Activated CD4-positive, CD25-positive, alpha-beta regulatory T cell treated with anti-CD3 and anti-CD28 coated beads, Interleukin-2, amount 50 U/mL, for 16 hours (primary cell): ENCODE measurements around the gene HS1BP3.

Source experiments
- DNase-seq: peaks from one replicate; pipeline ENCODE4 v3.0.0-alpha.2; 2020; ENCODE audit warnings: low read depth, low spot score

The HS1BP3 gene

DNA sequence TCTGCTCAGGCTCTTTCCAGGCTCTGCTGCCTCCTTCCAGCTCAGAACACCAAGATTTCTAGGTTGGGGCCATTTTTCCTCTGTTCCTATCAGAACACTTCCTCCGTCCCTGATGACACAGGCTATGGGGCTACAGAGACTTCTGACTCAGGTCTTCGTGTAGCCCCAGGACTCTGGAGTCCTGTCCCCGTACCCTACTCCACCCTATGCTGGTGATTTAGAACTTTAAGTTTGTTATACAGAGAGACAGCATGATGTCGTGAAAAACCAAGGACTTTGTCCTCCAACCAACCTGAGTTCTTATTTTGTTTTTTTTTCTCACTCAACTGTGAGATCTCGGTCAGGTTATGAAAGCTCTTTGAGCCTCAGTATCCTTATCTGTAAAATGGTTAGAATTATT is 78.7 kb downstream of the HS1BP3 start:
- DNase-seq = no peak

DNA sequence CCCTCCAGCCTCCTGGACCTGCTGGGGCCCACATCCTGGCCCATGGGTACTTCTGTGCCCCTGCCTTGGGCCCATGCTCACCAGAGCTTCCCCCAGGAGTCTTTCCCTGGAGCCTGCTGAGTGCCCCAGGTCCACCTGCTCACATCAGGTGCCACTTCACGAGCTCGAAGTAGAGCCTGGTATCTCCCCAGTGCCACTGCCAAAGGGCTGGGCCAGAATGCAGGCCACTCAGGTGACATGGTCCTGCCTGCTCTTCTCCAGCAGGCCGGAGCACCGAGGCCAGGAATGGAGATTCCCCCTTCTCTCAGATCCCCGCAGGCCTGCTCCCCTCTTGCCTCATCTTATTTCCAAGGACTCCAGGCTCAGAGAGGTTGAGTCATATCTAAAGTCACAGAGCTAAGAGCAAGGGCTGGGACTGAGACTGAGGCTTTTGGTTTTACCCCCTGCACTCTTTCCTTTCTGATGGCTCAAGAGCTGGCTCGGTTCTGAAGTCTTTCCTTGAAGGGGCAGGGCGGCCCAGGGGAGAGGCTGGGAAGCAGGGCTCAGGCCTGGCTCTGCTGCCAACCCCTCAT is 79.2 kb downstream of the HS1BP3 start:
- no peak for DNase-seq

DNA sequence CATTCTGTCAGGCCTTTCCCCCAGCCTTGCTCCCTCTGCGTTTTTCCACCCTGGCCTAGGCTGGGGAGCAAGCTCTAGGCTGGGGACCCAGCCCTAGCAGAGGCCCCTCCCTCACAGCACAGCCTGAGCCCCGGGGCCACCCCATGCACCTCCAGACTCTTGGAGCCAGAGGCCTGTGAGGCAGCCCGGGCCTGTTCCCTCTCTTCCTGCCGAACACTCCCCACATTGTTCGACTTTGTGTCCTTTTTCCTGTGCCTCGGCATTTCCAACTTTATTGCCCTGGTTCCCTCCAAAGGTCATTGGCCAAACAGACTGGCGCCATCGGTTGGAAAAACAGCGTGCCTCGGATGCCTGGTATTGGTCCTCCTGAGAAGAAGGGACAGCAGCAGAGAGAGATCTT is 79.7 kb downstream of the HS1BP3 start:
- no peak for DNase-seq

DNA sequence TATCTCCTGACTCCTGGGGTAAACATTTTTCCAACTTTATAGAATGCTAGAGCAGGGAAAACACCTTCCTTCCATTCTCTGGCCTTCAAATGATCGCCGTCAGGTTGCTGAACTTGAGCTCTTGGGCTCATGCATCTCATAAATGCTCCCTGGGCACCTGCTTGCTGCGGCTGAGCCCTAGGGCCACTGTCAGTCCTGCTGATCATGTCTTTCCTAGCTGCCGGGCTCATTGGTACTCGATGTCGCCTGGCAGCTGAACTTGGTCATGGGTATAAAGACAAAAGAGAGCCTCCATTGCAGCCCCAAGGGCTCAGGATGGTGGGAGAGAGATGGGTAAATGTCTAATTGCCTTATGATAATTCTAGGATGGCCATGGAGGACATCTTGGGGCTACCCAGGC is 80.6 kb downstream of the HS1BP3 start:
- no peak for DNase-seq

DNA sequence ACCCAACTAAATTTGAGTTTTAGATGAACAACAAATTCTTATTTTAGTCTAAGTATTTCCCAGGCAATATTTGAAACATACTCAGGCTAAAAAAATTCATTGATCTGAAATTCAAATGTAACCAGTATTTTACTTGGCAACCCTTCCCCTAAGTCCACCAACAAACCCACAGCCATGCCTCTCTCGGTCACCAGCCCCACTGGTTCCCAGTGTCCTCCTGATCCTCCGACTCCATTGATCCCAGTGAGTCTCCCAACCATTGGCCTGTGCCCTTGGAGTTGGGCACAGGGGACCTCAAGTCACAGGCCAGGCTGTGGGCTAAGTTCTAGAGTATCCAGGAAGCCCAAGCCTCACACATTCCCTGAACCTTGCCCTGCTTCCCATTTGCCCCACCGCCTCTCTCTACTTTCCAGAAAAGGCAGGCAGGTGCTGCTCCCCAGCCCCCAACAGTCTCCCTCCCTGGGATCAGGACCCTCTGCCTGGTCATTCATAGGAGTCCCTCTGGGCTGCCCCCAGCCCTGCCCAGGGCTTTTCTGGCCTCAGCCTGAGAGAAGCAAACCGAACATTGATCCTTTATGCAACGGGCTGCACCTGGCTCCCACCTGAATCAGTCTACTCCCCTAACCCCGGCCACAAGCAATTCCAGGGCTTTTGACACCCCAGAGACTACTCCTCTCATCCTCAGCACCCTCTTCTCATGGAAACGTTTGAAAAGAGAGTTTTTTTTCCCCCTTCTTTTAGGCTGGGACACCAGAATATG is 81.3 kb downstream of the HS1BP3 start:
- DNase-seq = no peak

DNA sequence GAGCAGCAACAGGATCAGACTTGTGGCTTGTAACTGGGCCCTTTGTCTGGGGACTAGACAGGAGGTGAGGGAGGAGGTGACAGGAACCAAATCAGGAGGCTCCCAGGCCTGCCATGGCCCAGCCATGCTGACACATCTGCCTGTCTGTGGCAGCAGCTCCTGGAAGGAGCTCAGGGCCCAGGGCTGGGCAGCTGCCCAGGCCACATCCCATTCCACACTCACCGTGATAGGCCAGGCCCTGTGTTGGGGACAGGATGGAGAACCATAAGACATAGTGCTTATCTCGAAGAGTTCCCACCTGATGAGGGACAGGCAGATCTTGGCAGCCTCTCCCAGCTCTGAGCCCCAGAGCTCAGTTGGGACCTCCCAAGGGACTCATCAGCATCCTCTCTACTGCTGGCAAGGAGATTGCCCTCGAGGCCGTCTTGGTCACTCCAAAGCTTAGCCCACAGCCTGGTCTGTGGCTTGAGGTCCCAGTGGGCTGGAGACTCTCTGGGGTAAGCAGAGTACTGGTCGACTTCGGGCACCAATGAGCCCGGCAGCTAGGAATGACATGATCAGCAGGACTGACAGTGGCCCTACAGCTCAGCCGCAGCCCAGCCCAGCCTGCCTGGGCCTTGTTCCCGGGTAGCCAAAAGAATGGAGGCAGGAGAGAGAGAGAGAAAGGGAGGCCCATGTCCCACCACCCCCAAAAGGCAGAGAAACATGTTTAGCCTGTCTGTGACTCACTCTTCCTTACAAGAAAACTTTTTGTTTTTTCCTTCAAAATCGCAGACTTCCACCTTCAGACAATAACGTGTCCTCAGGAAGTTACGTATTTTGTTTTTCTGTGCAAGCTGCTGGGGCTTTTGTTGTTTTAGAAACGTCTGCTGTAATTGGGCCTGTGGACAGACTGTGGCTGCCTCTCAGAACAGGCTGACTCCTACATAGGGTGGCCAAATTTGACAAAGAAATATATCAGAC is 82.1 kb downstream of the HS1BP3 start:
- no peak for DNase-seq

DNA sequence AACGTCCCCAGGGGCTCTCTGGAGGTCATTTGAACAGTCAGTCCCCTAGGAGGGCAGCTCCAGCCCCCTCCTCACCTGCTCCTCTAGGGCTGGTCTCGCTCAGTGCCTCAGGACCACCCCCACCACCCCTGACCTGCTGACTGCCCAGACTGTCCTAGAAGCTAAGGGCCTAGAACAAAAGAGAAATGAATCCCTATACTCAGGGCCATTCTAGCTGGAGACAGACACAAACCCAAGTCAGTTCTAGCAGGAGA is 83.0 kb downstream of the HS1BP3 start:
- DNase-seq = no peak
